GM18870 (cell line): ENCODE measurements around the gene ZSCAN31.

Source experiments
- ATAC-seq: cut with Tn5 transposase; IDR thresholded peaks from one replicate; pipeline ENCODE4 v1.9.1; 2021; ENCODE audit warnings: moderate library complexity; ENCODE audit not compliant: unreplicated experiment

The ZSCAN31 gene

GRCh38 chr6:28353981-28354676 lies 18.2 kb upstream of the ZSCAN31 start:
- ATAC-seq = no peak

GRCh38 chr6:28353356-28353755 lies 17.4 kb upstream of the ZSCAN31 start:
- ATAC-seq = no peak

GRCh38 chr6:28351493-28351925 lies 15.6 kb upstream of the ZSCAN31 start:
- ATAC-seq = no peak

GRCh38 chr6:28351087-28351486 lies 15.1 kb upstream of the ZSCAN31 start:
- no peak for ATAC-seq

- peak; percentile 84 for ATAC-seq
Measured at GRCh38 chr6:28349892-28350737, 14.2 kb upstream of the ZSCAN31 start, which contains the start of gene ZKSCAN3. TSS of gene ZKSCAN3 (plus strand) at chr6:28349947. CDS start at chr6:28359587, 9,640 bp downstream.

GRCh38 chr6:28349344-28349891 lies 13.5 kb upstream of the ZSCAN31 start:
- no peak for ATAC-seq

GRCh38 chr6:28347119-28347518 lies 11.2 kb upstream of the ZSCAN31 start:
- no peak for ATAC-seq

GRCh38 chr6:28345201-28345600 lies 9.3 kb upstream of the ZSCAN31 start:
- ATAC-seq = no peak

GRCh38 chr6:28343898-28344677 lies 8.1 kb upstream of the ZSCAN31 start:
- no peak for ATAC-seq

GRCh38 chr6:28340310-28341095 lies 4.6 kb upstream of the ZSCAN31 start:
- no peak for ATAC-seq

- ATAC-seq = no peak
Measured at GRCh38 chr6:28337121-28337520, 1.2 kb upstream of the ZSCAN31 start.

GRCh38 chr6:28336284-28337120 lies 554 bp upstream of the ZSCAN31 start:
- ATAC-seq = no peak

GRCh38 chr6:28335040-28335563 lies 846 bp downstream of the ZSCAN31 start:
- no peak for ATAC-seq

- no peak for ATAC-seq
Measured at GRCh38 chr6:28334286-28335039, 1.5 kb downstream of the ZSCAN31 start.

- no peak for ATAC-seq
Measured at GRCh38 chr6:28333599-28334018, 2.3 kb downstream of the ZSCAN31 start.

GRCh38 chr6:28333047-28333446 lies 2.9 kb downstream of the ZSCAN31 start:
- ATAC-seq = no peak

- ATAC-seq = no peak
Measured at GRCh38 chr6:28330041-28330440, 5.9 kb downstream of the ZSCAN31 start.

GRCh38 chr6:28326371-28326948 lies 9.5 kb downstream of the ZSCAN31 start:
- no peak for ATAC-seq
